ENCODE results near the gene SLC6A6. TPM values are rescaled to one million over a fixed set of nuclear protein-coding genes. Genes with fewer than 3 reads are reported as not detected.
A peak's percentile ranks its signal among the peaks of the same experiment; 100 is the strongest.

SLC6A6 gene
- total RNA-seq, 1 experiment from 2014 or later: 49.4 TPM

- Histone ChIP-seq H3K4me3 (no peak overlapping the region), H3K9me3 (replicated peaks) (no peaks in the 10 kb centered on the region), H3K27ac (peak overlapping the region; percentile 81), H3K36me3 (peaks cover 45% of the 10 kb centered on the region), H3K27me3 (replicated peaks) (no peaks in the 10 kb centered on the region), H3K4me1 (replicated peaks) (peaks cover 81% of the 10 kb centered on the region)
- DNase-seq (ENCODE audit: low read depth in 1 of 2, low spot score in 2 of 2): peak; percentile 91 to 94
These were observed 8.2 kb downstream of the SLC6A6 start for GRCh38 chr3:14410503-14411165.

GRCh38 chr3:14411166-14411526 is 8.7 kb downstream of the SLC6A6 start:
- H3K4me1 ChIP-seq (replicated peaks): peaks cover 82% of the 10 kb centered on the region
- no peak overlapping the region for H3K4me3 ChIP-seq
- H3K9me3 ChIP-seq (replicated peaks): no peaks in the 10 kb centered on the region
- H3K27ac ChIP-seq: peak overlapping the region; percentile 81
- peaks cover 51% of the 10 kb centered on the region for H3K36me3 ChIP-seq
- no peaks in the 10 kb centered on the region for H3K27me3 ChIP-seq (replicated peaks)
- no peak for DNase-seq (ENCODE audit: low read depth in 1 of 2, low spot score in 2 of 2)

- Histone ChIP-seq H3K4me3 (no peak overlapping the region), H3K36me3 (peaks cover 53% of the 10 kb centered on the region), H3K27ac (peak overlapping the region; percentile 81), H3K4me1 (replicated peaks) (peaks cover 82% of the 10 kb centered on the region), H3K27me3 (replicated peaks) (no peaks in the 10 kb centered on the region), H3K9me3 (replicated peaks) (no peaks in the 10 kb centered on the region)
- DNase-seq (ENCODE audit: low read depth in 1 of 2, low spot score in 2 of 2): no peak
These were observed 9.6 kb downstream of the SLC6A6 start for GRCh38 chr3:14411988-14412387.

DNA sequence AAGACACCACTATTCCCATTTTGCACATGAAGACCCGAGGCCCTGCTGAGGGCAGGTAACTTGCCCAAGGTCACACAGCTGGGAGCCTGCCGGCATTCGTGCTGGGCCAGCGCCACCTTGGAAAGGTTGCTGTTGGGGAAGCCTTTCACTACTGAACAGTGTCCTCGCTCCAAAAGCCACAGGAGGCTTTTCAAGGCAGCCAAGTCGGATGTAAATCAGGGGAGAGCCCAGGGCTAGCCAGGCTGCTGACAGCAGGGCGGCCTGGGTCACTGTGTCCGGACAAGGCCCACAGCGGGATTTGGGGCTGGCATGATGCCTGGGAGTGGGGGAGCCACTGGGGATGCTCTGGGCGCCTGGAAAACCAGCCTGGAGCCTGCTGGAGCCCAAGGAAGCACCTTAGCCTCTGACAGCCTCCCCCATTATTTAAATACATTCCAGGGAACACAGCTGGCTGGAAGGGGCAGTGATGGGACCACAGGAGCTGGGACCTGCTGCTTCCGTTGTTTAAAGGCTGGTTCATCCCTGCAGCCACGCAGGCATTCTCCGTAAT is 10.5 kb downstream of the SLC6A6 start:
- Histone ChIP-seq H3K36me3 (peaks cover 61% of the 10 kb centered on the region), H3K27me3 (replicated peaks) (no peaks in the 10 kb centered on the region), H3K4me1 (replicated peaks) (peaks cover 82% of the 10 kb centered on the region), H3K9me3 (replicated peaks) (no peaks in the 10 kb centered on the region), H3K4me3 (no peak overlapping the region), H3K27ac (peak overlapping the region; percentile 81)
- no peak for DNase-seq (ENCODE audit: low read depth in 1 of 2, low spot score in 2 of 2)

GRCh38 chr3:14413381-14414071 is 11.1 kb downstream of the SLC6A6 start:
- Histone ChIP-seq H3K9me3 (replicated peaks) (no peaks in the 10 kb centered on the region), H3K27ac (peak overlapping the region; percentile 81), H3K4me1 (replicated peaks) (peaks cover 79% of the 10 kb centered on the region), H3K4me3 (no peak overlapping the region), H3K36me3 (peaks cover 67% of the 10 kb centered on the region), H3K27me3 (replicated peaks) (no peaks in the 10 kb centered on the region)
- DNase-seq (ENCODE audit: low read depth in 1 of 2, low spot score in 2 of 2): peak in 1 of 2 experiments; percentile 64

- H3K27me3 ChIP-seq (replicated peaks): no peaks in the 10 kb centered on the region
- H3K4me3 ChIP-seq: no peak overlapping the region
- no peak for DNase-seq (ENCODE audit: low read depth in 1 of 2, low spot score in 2 of 2)
- H3K4me1 ChIP-seq (replicated peaks): peaks cover 67% of the 10 kb centered on the region
- H3K36me3 ChIP-seq: peaks cover 72% of the 10 kb centered on the region
- no peaks in the 10 kb centered on the region for H3K9me3 ChIP-seq (replicated peaks)
- H3K27ac ChIP-seq: peak overlapping the region; percentile 30
These were observed 12.5 kb downstream of the SLC6A6 start for GRCh38 chr3:14414846-14415464.

DNA sequence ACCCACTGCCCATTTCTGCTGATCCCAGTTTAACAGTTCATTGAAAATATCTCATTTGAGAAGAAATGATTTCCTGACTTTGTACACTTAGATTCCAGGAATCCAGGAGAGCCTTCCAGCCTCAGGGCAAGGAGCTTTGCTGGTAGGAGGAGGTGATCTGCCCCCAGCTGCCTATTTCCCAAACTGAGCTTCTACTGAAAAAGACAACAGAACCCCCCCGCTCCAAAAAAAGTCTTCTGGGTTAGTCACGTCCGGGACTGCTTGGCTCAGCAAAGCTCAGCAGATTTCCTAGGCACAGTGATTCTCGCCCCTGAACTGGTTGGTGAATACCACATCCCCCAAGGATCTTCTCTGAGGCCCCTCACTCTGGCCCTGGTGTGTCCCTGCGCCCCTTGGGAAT is 13.1 kb downstream of the SLC6A6 start:
- DNase-seq (ENCODE audit: low read depth in 1 of 2, low spot score in 2 of 2): peak; percentile 34 to 58
- H3K4me1 ChIP-seq (replicated peaks): peaks cover 61% of the 10 kb centered on the region
- H3K27me3 ChIP-seq (replicated peaks): no peaks in the 10 kb centered on the region
- H3K9me3 ChIP-seq (replicated peaks): no peaks in the 10 kb centered on the region
- peaks cover 75% of the 10 kb centered on the region for H3K36me3 ChIP-seq
- no peak overlapping the region for H3K4me3 ChIP-seq
- peak overlapping the region; percentile 30 for H3K27ac ChIP-seq

DNA sequence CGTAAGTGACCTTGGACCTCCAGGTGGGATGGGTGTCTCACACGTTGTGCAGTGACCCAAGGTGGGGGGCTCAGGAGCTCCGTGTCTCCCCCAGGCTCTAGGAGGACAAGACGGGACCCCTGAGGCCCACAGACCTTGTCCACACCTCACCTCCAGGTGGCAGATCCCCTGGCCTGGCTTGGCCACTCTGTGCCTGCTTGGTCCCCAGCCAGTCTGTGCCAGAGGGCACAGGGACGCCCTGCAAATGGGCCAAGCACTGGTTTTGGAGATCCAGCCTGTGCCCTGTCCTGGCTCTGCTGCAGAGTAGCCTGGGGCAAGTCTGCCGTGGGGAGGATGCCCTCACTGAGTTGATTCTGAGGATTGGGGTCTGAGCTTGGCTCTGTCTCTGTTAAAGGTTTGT is 14.0 kb downstream of the SLC6A6 start:
- Histone ChIP-seq H3K4me3 (no peak overlapping the region), H3K36me3 (peaks cover 78% of the 10 kb centered on the region), H3K27me3 (replicated peaks) (no peaks in the 10 kb centered on the region), H3K9me3 (replicated peaks) (no peaks in the 10 kb centered on the region), H3K27ac (no peak overlapping the region), H3K4me1 (replicated peaks) (peaks cover 52% of the 10 kb centered on the region)
- no peak for DNase-seq (ENCODE audit: low read depth in 1 of 2, low spot score in 2 of 2)

- DNase-seq (ENCODE audit: low read depth in 1 of 2, low spot score in 2 of 2): no peak
- H3K4me1 ChIP-seq (replicated peaks): peaks cover 41% of the 10 kb centered on the region
- H3K4me3 ChIP-seq: no peak overlapping the region
- H3K9me3 ChIP-seq (replicated peaks): no peaks in the 10 kb centered on the region
- peaks cover 81% of the 10 kb centered on the region for H3K36me3 ChIP-seq
- H3K27me3 ChIP-seq (replicated peaks): no peaks in the 10 kb centered on the region
- H3K27ac ChIP-seq: no peak overlapping the region
These were observed 16.2 kb downstream of the SLC6A6 start for GRCh38 chr3:14418296-14419250.

DNA sequence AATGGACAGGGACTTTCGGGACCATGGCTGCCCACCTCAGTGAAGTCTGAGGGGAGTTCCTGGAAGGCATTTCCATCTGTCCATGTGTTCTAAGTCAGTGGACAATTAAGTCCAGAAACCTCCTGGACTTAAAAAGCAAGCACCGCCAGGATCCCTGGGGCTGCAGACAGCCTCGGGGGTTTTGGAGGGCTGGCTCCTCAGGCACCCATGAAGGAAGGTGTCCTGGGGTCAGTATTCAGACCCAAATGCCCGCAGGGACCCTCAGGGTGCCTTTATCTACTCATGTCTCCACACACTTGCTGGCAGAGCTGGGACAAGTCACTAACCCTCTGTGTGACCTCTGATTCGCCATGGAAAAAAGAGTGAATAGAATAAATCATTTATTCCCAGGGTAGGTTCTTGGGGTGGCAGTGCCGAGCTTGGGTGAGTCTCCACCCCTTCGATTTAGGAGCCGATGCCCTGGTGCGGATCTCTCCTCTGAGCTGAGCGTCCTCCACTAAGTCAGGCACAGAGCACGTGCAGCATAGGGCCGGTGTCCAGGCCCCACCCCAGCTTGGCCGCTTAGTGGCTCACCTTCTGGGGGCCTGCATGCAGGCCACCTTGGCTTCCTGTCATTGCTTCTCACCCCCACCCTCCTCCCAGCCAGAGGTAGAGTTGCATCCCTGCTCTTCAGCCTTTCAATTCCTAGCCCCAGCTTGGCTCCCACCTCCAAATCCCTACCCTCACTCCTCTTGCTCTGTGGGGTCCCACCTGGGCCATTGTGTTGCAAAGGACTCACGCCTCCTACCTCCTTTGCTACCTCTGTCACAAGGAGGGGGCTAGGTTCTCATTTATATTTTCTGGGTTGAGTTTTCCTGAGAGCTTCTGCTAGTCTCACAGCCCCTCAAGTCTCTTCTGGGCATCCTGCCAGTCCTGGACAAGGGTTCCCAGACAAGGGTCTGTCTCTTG is 19.9 kb downstream of the SLC6A6 start:
- no peak for DNase-seq (ENCODE audit: low read depth in 1 of 2, low spot score in 2 of 2)
- Histone ChIP-seq H3K36me3 (peaks cover 75% of the 10 kb centered on the region), H3K27me3 (replicated peaks) (no peaks in the 10 kb centered on the region), H3K9me3 (replicated peaks) (no peaks in the 10 kb centered on the region), H3K27ac (no peak overlapping the region), H3K4me1 (replicated peaks) (peaks cover 33% of the 10 kb centered on the region), H3K4me3 (no peak overlapping the region)

DNA sequence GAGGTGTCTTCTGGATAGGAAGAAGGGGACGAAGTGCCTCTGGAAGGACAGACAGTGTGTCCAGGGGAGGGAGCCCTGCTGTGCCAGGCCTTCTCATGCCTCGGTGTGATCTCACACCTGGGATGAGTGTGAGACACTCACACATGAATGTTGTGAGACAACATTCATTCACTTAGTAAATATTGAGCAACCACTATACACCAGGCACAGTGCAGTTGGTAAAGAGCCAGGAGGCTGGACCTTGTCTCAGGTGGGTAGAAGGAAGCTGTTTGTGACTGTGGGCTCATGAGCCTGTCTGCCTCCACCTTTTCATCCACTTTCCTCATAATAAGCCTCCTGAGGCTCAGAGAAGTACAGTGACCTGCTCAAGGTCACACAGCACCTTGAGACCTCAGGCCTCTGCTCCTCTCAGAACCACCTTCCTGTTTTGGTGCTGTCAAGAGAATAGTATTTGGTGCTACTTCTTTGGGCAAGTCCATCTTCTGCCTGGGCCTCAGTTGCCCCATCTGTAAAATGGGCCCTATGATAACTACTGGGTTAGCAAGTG is 20.9 kb downstream of the SLC6A6 start:
- DNase-seq (ENCODE audit: low read depth in 1 of 2, low spot score in 2 of 2): no peak
- Histone ChIP-seq H3K27me3 (replicated peaks) (no peaks in the 10 kb centered on the region), H3K4me1 (replicated peaks) (peaks cover 33% of the 10 kb centered on the region), H3K9me3 (replicated peaks) (no peaks in the 10 kb centered on the region), H3K36me3 (peaks cover 69% of the 10 kb centered on the region), H3K4me3 (no peak overlapping the region), H3K27ac (no peak overlapping the region)

DNA sequence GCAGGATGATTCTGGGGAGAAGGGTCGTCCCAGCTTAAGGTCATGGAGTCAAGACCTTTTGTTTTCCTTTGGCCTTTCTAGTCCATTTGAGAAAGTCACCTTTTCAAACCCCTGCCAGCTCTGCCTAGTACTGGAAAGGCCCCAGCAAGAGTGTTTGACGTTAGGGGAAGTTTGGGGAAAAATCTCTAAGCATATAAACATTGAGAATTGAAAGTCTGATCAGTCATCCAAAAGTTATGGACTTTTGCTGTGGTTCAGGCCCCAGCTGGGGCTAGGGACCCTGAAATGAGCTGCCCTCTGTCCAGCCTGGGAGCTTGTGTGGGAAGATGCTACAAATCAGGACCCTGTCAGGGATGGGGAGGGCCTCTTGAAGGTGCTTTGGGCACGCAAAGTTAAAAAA is 21.6 kb downstream of the SLC6A6 start:
- no peak for DNase-seq (ENCODE audit: low read depth in 1 of 2, low spot score in 2 of 2)
- H3K27ac ChIP-seq: no peak overlapping the region
- no peaks in the 10 kb centered on the region for H3K9me3 ChIP-seq (replicated peaks)
- H3K4me3 ChIP-seq: no peak overlapping the region
- peaks cover 63% of the 10 kb centered on the region for H3K36me3 ChIP-seq
- H3K27me3 ChIP-seq (replicated peaks): no peaks in the 10 kb centered on the region
- H3K4me1 ChIP-seq (replicated peaks): peaks cover 33% of the 10 kb centered on the region

Data from SJSA1 (cell line).